T-helper 1 cell treated with Interleukin-12 subunit alpha and Interleukin-12 subunit beta and Interleukin-4 antibody, amounts not matched to agents 30 ng/mL and 1 ng/mL, for 36 hours (primary cell): ENCODE data around the gene CDC42EP4. TPM values are rescaled to one million over a fixed set of nuclear protein-coding genes. Genes with fewer than 3 reads are reported as not detected.

Experiments used
- intact Hi-C: fragments of 100-400 bp; cut with micrococcal nuclease; formaldehyde crosslinking; loops from one replicate; pipeline ENCODE4 v1.15.1; 2024
- total RNA-seq: library from RNA; stranded (reverse); gene quantifications from 2 replicates; pipeline ENCODE4 v1.2.3, GENCODE V29; 2022

Gene CDC42EP4, protein sequence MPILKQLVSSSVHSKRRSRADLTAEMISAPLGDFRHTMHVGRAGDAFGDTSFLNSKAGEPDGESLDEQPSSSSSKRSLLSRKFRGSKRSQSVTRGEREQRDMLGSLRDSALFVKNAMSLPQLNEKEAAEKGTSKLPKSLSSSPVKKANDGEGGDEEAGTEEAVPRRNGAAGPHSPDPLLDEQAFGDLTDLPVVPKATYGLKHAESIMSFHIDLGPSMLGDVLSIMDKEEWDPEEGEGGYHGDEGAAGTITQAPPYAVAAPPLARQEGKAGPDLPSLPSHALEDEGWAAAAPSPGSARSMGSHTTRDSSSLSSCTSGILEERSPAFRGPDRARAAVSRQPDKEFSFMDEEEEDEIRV
- 1.4 and 1.9 TPM in 2 replicates for total RNA-seq

DNA sequence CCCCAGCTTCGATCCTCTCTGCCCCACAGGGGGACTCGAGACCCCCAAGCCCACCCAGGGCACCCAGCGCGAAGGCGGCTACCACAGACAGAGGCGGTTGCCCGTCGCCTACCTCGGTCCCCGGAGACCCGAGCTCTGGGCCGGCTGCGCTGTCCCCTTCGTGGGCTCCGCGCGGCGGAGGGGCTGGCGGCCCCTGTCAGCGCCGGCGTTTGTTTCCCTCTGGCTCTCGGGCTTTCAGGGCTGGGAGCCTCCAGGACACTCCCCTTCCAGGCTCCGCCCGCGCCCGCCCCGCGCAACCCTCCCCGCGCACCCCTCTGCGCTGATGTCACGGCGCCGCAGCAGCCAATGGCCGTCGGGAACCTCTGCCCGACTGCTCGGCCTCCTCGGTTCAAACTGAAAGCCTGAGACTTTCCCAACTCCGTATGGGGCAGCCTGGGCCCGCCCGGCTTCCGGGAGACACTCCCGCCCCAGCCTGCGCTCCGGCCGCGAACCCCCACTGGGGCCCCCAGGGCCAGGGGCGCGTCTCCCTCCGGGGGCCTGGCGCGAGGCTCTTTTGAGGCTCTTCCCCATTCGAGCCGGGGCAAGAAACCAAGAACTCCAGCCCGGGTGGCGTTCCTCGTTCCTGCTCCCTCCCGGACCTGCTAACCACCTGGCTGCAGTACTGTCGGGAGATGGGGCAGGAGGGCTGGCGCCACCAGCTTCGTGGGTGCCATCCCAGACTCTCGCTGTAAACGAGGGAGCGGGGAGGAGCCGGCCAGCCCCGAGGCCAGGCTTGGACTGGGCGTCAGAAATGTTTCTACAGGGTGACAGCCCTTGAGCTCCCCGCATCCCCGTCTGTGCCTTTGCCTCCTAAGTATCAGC is at the start of gene CDC42EP4:
TSS of gene CDC42EP4 (minus strand) at position 221 of the 861 bp plus-strand sequence. CDS start 25,501 bp downstream, outside the sequence.
- intact Hi-C loops, result loop anchor here (1.0 to 5.0 kb wide), 9 partner anchors 57 to 750 kb away; partner anchors contain the start of gene SLC39A11

- intact Hi-C loops, result loop anchor here (10.0 kb wide), 1 partner anchor 496 kb away; no protein-coding TSS in a partner anchor
Measured at GRCh38 chr17:73360961-73361761, 49.4 kb upstream of the CDC42EP4 start.

- intact Hi-C loops, result loop anchor here (2.0 to 10.0 kb wide), 2 partner anchors 77 to 495 kb away; no protein-coding TSS in a partner anchor
Measured at GRCh38 chr17:73359987-73360410, 48.2 kb upstream of the CDC42EP4 start.

DNA sequence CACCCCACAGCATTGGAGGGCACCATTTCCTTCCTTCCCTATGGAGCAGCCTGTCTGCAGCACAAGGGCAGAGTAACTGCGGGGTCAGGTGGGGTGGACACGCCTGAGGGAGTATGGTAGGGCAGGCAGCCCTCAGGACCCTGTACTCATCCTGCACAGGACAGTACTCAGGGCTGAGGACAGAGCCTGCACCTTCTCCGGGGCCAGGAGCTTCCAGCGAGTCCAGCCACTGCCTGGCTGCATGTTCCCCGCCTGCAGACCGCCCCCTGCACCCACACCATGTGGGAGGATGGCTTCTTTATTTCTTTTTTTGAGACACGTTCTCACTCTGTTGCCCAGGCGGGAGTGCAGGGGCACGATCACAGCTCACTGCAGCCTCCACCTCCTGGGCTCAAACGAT is 47.6 kb upstream of the CDC42EP4 start:
- intact Hi-C loops, result loop anchor here (2.0 kb wide), 1 partner anchor 77 kb away; no protein-coding TSS in a partner anchor

DNA sequence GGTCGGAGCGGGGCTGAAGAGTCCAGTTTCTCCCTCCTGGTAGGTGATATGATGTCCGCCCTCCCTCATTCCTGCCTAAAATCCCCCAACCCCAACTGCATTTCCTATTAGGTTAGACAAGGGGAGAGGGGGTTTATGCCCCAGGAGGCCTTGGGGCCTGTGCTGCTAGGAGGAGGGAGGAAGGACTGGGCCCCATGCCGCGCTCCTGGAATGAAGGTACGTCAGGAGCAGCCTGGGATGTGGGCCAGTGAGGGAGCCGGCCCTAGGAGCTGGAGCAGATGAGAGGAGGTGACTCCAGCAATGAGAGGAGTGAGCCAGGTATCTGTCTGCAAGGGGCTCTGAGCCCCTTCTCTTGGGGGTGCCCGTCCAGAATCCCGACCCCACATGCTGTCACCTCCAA is 46.9 kb upstream of the CDC42EP4 start:
- intact Hi-C loops, result loop anchor here (2.0 kb wide), 1 partner anchor 76 kb away; no protein-coding TSS in a partner anchor

GRCh38 chr17:73357981-73358380 is 46.2 kb upstream of the CDC42EP4 start:
- intact Hi-C loops, result loop anchor here (2.0 kb wide), 1 partner anchor 75 kb away; no protein-coding TSS in a partner anchor

DNA sequence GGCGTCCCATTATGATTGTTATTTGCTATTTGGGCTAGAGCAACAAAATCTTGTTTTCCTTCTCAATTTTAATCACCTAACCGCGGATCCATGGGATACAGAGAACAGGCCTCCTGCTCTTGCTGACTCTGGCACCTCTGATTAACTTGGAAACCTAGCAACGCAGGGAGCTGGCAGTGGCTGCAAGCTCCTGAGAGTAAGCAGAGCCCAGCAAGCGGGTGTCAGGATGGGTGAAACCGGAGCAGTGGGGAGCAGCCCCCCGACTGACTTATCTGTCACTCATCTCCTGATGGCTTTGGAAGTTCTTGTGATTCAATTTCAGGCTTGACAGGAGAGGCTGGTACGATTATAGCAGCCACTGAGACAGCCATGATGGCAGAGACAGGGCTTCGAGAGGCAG is 45.5 kb upstream of the CDC42EP4 start:
- intact Hi-C loops, result no loop called here

DNA sequence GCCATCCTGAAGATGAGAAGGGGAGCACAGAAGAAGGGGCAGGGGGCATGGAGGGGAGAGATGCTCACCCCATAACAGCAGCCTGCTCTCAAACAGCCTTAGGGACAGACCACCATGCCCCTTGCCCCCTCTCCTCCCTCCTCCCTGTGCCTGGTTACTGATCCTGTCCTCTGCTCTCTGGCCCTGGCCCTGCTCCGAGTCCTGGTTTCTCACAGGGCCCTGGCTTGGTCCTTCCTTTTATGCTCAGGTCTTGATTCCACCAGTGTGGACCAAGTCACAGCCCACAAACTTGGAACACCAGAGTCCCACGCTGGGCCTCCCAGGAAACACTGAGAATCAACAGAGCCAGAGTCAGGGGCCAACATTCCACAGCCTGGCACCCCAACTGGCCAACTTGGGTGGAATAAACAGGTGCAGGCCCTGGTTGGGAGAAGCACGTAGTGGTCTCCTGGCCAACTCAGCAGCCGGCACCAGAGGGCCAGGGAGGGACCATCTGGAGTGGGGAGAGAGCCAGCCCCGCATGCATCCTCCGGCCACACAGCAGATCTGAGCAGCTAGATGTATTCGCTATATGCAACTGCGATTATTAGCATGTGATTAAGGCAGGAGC is 44.9 kb upstream of the CDC42EP4 start:
- intact Hi-C loops, result no loop called here

GRCh38 chr17:73354423-73355284 is 42.9 kb upstream of the CDC42EP4 start:
- intact Hi-C loops, result no loop called here

DNA sequence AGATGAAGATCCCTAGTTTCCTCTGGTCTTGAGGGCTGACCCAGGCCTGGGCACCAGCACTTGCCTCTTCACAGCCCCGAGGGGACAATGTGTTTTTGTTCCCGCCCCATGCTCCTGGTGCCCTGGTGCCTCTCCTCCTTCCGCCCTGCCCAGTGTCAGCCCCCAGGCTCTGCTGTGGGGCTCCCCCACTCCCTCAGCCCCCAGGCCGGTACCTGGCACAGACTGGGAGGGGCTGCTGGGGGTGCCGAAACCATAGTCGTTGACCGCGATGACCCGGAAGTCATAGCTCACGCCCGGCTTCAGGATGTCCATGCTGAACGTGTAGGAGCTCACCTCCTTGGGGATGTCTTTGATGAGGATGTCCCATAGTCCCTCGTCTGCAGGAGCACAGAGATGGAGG is 40.5 kb upstream of the CDC42EP4 start:
- intact Hi-C loops, result no loop called here

GRCh38 chr17:73351764-73352163 is 40.0 kb upstream of the CDC42EP4 start:
- intact Hi-C loops, result no loop called here

DNA sequence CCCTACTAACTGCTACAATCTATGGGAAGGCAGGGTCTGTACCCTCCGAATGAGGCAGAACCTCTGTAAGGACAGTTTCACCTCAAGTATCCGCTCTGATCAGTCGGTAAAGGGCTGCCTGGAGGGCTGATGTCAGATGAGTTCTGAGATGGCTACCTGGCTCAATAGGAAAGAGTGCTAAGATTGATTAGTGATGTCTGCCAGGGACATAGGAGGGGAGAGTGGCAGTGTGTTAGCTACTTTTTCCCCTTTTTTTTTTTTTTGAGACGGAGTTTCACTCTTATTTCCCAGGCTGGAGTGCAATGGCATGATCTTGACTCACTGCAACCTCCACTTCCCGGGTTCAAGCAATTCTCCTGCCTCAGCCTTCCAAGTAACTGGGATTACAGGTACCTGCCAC is 39.1 kb upstream of the CDC42EP4 start:
- intact Hi-C loops, result no loop called here

DNA sequence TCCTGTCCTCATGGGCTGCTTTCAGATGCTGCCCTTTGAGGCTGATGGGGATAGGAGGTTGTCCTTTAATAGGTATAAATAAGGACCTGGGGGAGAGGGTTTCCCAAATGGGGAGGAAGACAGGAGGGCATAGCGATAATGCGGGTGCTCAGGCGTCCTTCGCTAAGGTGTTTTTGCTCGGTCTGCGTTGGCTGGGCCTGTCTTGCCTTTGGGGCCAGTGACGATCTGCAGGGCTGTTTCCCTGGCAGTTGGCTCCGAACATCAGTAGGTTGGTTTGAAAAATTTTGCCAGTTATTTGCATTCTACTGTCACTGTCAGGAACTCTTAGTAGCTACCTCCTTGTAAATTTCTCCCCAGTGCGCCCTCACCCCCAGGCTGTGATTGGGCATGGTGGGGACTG is 37.8 kb upstream of the CDC42EP4 start:
- intact Hi-C loops, result no loop called here

- intact Hi-C loops, result no loop called here
Measured at GRCh38 chr17:73349138-73349537, 37.3 kb upstream of the CDC42EP4 start.

DNA sequence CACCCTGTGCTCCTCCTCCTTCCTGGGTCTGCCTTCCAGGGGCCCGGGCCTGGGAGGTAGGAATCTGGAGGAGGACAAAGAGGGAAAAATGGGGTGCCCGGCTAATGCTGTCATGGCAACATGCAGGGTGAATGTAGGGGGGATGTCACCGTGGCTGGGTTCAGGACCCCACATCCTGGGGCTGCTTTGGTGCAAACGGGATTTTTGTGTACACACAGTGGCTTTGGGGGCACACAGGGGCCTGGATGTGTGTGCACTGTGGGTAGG is 37.0 kb upstream of the CDC42EP4 start:
- intact Hi-C loops, result no loop called here

DNA sequence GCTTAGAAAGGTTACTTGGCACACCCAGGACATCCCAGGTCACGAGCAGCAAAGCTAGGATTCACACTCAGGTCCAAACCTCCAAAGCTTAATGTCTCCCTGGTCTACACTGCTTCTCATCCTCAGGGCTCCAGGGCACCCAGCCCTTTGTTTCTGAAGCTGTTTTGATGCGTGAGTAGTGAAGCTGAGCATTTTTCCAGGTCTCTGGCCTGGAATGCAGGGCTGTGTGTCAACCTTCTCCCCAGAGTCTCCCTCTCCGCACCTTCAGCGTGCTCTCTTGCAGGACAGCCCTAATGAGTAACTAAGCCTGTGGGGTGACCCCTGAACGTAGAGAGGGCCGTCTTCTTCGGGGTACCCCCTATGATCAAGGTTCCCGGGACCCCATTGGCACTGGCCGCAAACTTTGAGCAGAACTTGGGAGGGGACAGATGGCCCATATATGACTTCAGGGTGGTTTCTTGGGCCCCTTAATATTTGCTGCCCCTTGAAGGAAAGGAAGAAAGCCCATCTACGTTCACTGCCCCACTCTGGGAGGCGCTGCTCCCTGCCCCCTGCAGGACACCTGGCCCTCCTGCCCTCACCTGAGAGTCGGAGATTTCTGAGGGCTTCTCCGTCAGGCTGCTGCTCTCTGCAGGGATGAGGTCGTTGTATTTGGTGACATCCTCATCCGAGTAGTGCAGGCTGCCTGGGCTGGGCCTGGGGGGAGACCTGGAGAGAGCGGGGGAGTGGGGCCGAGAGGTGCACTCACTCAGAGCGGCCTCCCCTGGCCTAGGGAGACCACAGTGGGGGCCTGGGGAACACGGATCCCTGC is 36.4 kb upstream of the CDC42EP4 start:
- intact Hi-C loops, result no loop called here

DNA sequence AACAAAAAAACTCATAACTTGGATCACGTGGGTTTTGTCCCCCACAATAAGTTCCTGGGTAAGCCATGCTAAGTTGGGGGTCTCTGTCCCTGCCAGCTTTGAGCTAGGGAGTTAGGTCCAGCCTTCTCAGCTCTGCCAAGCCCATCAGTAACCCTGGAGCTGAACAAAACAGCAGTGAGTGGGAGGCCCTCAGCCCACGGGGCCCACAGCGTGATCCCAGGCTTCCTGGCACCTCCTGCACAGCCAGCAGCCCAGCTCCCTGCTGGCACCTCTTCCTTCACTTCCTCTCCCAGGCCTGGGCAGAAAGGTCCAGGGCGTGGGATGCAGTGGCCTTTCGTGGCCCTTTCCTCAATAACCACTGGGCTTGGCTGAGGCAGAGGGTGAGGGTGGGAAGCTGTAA is 35.5 kb upstream of the CDC42EP4 start:
- intact Hi-C loops, result no loop called here

DNA sequence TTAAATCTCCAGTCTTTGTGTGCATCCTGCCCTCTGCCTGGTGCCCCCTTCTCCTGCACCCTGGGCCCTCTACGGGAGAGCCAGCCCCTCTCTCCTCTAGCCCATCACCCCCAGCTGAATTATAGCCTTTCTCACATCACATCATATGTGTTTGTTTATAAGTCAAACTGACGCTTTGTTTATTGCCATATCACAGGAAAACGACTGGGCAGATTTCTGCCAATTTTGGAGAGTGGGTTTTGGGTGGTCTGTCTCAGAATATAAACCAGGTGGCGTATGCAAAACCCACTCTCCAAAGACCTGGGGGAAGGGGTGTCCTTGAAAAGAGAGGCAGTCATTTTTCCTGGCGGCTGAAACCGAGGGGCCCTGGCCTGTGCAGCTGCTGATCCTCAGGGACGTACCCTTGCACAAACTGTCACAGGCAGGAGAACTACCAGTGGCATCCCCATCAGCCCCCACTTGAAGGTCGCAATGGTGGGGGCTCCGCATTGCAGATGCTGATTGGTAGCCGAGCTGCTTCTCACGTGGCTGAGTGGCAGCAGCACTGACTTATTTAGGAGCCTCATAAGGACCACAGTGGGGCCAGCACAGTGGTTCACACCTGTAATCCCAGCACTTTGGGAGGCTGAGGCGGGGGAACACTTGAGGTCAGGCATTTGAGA is 34.8 kb upstream of the CDC42EP4 start:
- intact Hi-C loops, result no loop called here
